ENCODE results near the gene ZDHHC18.
A peak's percentile ranks its signal among the peaks of the same experiment; 100 is the strongest.
"Not testable (repeated sequence)": the region's sequence is repeated elsewhere in the genome, so short reads cannot be mapped to it uniquely, and the experiment has no call there.

Gene ZDHHC18

DNA sequence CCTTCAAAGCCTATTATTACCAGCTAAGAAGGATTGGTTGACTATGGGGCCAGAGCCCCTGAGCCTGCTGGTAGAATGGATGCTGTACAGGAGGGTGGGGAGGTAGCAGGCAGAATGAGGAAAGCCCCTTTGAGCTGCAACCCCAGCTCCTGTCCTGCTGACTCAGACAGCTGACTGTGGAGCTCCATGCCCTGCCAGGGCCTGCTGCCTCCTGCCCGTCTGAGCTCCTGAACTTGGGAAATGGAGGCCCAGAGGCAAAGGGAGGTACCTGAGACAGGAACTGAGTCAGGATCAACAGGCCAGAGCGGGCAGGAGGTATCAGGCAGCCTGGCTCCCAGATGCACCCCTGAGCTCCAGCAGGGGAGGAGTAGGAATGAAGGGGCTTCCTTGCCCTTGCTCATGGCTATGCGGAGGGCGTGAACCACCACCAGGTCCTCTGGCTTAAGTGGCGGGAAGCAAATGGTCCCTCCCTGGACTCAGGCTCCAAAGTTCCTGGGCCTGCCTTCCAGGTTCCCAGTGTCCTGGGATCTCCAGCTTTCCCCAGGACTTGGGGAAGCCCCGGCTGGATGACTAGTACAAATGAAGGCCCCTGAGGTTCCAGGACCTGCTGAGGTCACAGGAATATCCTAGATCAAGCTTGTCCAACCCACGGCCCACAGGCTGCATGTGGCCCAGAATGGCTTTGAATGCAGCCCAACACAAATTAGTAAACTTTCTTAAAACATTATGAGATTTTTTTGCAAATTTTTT lies 32.6 kb downstream of the ZDHHC18 start:
- no peak for DNase-seq (ENCODE audit: low read depth)

DNA sequence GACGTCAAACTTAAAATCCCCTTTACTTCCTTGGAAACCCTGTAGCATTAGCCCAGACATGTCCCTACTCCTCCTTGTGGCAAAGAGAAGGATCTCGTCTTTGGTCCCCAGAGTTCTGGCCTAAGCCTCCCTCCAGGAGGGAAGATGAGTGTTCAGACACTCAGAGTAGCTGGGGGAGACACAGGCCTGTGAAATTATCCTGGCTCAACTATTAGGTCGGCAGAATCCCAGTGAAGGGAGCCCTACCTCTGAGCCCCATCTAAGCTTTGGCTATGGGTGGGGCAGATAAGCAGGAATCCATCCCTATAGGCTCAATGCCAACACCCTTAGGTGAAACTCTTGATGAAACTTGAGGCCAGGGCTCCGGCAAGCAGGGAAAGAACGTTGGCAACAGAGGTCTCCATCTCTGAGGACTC lies 34.8 kb downstream of the ZDHHC18 start:
- no peak for DNase-seq (ENCODE audit: low read depth)

DNA sequence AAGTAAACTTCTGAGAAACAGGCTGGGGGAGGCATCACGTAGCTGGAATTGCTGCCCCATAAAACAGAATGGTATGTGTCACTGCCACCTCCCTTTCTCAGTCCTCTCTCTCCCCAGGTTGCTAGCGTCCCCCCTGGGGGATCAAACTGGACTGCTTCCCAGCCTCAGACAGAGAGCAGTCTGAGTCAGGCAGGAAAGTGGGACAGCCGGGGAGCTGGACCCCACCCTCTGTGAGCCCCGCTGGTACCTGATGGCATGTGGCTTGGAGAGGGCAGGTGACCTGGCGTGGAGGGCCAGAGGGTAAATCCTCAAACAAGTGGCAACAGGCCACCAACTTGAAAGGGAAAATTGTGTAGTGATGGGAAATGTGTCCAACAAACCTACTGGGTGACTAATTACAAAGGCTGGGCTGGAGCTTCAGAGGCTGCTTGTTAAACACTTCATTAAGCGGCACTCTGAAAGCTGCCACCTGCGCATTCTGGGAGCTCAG lies 35.4 kb downstream of the ZDHHC18 start:
- DNase-seq (ENCODE audit: low read depth) = no peak

DNA sequence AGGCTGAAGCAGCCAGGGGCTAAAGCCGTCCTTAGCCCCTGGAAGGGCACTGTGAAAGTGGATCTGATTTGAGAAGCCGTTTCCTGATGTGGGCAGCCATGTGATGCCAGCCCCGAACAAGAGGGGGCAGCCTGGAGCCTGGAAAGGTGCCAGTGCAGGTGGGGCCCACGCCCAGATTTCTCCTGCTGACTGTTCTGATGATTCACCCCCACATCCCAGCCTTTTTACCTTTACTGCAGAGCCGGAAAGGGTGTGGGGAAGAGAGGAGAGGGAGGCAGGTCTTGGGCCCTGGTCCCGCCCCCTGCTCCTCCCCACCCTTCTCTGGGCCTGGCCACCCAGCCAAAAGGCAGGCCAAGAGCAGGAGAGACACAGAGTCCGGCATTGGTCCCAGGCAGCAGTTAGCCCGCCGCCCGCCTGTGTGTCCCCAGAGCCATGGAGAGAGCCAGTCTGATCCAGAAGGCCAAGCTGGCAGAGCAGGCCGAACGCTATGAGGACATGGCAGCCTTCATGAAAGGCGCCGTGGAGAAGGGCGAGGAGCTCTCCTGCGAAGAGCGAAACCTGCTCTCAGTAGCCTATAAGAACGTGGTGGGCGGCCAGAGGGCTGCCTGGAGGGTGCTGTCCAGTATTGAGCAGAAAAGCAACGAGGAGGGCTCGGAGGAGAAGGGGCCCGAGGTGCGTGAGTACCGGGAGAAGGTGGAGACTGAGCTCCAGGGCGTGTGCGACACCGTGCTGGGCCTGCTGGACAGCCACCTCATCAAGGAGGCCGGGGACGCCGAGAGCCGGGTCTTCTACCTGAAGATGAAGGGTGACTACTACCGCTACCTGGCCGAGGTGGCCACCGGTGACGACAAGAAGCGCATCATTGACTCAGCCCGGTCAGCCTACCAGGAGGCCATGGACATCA lies 36.5 kb downstream of the ZDHHC18 start, which contains the start of gene SFN:
Gene SFN, plus strand, starts transcription at position 369 of the 904 bp plus-strand sequence. Its CDS starts 64 bp downstream, at position 433.
- peak; percentile 5 for DNase-seq (ENCODE audit: low read depth)

DNA sequence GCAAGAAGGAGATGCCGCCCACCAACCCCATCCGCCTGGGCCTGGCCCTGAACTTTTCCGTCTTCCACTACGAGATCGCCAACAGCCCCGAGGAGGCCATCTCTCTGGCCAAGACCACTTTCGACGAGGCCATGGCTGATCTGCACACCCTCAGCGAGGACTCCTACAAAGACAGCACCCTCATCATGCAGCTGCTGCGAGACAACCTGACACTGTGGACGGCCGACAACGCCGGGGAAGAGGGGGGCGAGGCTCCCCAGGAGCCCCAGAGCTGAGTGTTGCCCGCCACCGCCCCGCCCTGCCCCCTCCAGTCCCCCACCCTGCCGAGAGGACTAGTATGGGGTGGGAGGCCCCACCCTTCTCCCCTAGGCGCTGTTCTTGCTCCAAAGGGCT lies 37.2 kb downstream of the ZDHHC18 start:
- no peak for DNase-seq (ENCODE audit: low read depth)

DNA sequence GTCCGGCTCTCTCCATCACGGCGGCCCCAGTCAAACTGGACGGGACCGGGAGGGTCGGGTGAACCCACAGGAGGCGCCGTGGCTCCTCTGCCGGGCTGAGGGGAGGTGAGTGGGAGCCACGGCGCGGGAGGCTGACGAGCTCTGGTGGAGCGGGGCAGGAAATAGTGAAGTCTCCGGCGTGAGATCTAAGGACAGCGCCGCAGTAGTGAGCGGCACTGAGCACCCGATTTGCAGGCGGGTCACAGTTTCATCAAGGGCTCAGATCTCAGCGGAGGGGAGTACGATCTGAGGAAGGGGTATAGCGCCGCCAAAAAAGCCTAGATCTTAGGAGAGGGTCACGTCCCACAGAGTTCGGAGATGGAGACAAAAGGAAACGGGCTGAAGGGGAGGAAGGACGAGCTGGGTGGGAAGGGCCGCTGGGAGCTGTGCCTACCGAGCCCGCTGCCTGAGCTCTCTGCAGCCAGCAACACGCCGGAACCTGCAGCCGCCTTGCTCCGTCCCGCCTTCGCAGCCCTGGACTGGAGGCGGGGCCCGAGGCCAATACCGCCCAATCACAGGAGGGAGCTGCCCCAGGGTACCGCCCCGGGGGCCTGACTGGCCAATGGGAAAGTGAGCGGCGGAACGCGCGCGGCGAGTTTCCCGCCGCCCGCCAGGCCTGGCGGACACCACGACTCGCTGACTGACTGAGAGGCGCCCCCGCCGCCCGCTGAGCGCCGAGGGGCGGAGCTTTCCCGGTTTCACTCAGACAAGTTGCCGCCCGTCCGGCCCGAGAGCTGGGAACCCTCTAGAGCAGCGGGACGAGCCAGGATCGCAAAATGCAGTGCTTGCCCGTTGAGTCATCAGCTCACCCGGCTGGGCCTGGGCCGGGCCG lies 38.4 kb downstream of the ZDHHC18 start:
- peak; percentile 91 for DNase-seq (ENCODE audit: low read depth)

DNA sequence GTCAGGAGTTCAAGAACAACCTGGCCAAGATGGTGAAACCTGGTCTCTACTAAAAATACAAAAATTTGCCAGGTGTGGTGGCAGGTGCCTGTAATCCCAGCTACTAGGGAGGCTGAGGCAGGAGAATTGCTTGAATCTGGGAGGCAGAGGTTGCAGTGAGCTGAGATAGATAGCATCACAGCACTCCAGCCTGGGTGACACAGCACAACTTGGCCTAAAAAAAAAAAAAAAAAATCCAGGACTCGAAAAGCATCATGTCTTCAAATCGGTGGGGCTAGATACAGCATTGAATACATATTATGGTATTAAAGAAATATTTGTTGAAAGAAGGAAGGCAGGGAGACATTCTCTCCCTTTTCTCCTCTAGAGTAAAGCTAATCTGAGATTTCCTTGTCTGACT lies 46.6 kb downstream of the ZDHHC18 start:
- DNase-seq (ENCODE audit: low read depth) = not testable (repeated sequence)

DNA sequence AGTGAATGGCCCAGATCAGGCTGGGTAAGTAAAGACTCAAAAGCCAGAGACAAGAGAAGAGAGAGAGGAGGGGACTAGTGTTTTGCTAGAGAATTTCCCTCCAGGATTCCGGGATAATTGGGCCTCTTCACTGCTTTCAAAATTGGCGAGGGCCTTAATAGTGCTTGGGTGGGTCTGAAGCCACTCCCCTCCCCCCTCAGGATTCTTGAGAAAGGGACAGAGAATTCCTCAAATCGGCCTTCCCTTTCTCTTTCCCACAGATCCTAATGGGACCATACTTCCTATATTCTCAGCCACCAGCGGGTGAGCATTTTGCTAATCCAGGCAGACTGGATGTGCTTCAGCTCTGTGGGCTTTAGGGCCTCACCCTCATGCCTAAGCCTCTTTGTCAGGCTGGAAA lies 48.4 kb downstream of the ZDHHC18 start:
- no peak for DNase-seq (ENCODE audit: low read depth)

DNA sequence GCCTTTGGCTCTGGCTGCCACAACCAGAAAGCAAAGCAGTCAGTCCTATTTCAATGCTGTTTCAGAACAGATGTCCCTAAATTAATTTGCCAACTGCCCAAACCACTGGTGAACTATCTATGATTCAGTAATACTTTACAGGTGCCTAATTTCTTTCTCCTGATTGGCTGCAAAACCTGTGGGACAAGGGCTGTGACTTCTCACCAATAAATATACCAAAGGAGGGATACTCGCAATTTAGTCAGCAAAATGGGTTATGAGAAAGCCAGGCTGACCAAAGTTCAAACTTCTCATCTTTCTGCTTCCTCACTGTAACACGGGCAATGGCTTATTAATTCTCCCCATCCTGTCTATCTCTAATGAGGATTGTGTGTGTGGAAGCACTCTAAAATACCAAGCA lies 50.8 kb downstream of the ZDHHC18 start:
- no peak for DNase-seq (ENCODE audit: low read depth)

DNA sequence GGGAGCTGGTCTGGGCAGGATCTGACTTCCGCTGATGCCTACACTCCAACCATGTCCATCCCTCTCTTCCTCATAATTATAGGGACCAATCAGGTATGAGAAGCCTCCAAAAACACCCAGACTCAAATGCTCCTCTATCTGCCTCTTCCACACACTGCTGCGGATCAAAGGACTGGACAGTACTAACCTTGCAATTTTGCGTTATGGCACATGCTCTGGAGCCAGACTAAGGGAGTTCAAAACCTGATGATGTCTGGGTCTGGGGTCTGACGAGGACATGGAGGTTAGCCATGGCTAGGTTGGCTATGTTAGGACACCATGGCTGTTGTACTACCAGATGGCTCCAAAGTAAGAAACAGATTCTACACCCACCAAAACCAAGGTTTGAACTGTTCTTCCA lies 53.3 kb downstream of the ZDHHC18 start:
- DNase-seq (ENCODE audit: low read depth) = no peak

DNA sequence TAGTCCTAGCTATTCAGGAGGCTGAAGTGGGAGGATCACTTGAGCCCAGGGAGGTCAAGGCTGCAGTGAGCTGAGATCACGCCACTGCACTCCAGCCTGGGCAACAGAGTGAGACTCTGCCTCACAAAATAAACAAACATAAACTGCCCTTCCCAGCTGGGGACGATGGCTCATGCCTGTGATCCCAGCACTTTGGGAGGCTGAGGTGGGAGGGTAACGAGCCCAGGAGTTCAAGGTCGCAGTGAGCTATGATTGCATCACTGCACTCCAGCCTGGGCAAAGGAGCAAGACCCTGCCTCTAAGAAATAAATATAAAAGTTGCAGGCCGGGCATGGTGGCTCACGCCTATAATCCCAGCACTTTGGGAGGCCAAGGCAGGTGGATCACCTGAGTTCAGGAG lies 55.1 kb downstream of the ZDHHC18 start:
- DNase-seq (ENCODE audit: low read depth) = not testable (repeated sequence)

DNA sequence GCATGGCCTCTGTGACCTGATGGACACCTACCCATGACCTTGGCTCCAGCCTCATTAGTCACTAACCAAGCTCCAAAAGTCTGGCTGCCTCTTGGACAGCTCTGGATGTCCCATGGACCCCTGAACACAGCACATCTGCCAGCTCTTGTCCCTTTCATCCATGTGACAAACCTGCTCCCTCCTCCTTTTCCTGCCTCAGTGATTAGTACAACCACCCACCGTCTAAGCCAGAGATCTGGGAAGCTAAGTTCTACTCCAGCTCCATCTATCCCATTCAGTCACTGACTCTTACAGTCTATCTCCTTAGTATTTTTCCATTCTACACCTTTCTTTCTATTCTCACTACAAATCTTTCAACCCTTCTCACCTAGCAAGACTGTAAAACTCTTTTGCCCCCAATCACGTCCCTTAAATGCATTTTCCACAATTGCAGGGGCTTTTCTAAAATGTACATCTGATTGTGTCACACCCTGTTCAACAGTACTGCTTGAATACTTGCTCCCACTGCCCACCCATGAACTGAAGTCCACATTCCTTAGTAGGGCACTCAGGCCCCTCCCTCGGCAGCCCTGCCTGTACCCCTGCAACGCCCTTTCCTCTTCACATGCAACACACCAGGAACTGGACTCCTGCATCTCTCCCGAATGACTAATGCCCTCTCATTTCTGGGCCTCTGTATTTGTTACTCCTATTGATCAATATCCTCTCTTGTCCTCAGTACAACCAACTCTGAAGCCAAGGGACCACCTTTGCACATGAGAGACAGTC lies 56.4 kb downstream of the ZDHHC18 start:
- DNase-seq (ENCODE audit: low read depth) = no peak

DNA sequence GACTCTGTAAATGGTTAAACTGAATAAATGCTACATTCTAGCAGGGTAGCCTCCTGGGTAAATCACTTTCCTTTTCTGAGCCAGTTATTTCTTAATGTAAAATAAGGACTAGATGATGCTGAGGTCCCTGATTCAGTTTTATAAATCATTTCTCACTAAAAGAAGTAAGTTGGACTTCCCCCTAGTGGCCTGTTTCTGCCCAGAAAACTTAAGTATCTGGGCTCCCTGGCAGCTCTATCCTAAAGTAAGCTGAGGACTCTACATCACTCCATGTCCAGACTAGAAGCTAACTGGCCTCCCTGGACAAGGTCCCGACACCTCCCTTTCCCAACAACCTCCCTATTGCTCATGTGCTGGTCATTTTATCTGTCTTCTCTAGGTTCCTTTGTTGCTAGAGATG lies 60.6 kb downstream of the ZDHHC18 start:
- DNase-seq (ENCODE audit: low read depth) = no peak

DNA sequence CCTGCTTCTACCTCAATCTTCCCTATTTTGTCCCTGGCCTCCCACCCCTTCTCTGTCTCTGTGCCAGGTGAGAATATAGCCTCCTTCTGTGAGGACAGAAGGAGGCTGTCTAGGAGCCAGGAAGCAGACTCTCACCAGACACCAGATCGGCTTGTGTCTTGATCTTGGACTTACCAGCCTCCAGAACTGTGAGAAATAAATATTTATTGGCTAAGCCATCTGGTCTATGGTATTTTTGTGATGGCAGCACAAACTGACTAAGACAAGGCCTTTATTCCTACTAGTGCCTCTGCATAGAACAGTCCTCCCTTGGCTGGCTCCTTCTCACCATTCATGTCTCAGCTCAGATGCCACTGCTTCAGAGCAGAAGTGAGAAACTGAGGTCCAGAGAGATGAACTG lies 61.7 kb downstream of the ZDHHC18 start:
- DNase-seq (ENCODE audit: low read depth) = no peak

DNA sequence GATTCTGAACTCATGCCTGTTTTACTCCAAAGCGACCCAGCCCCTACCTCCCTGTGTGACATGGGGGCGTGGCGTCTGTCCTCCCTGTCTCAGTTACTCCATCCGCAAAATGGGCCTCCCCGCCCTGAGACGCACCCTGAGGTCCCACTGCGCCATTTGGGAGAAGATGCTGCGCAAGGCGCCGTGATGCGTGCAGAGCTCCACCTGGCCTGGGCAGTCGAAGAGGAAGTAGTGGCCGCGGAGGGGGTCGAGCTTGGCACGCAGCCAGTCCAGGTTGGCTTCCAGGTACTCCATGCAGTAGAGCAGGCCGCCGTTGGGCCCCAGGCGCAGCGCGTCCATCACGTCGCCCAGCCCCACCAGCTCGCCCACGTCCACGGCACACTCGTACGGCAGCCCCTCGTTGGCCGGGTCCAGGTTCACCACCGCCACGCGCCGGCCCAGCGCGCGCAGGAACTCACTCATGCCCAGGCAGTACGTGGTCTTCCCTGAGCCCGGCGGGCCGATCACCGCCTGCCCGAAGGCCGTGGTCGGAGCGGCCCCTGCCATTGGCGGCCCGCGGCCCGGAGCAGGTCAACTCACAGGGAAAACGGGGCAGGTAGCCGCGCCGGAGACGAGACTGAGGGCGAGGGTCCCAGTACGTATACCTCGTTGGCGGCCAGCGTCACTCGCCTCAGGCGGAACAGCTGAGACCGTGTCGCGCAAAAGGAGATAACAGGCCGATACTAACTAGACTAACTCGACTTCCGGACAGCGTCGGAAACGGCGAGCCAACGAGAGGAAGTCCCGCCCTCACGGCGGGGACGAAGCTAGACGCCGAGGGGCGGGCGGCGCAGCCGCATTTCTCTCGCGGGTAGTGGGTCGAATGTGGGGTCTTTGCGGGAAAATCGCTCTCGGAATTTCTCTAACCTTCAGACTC lies 63.3 kb downstream of the ZDHHC18 start, which contains the start of gene GPN2:
Gene GPN2, minus strand, starts transcription at position 733 of the 916 bp plus-strand sequence. Its CDS starts 187 bp downstream, at position 546.
- DNase-seq (ENCODE audit: low read depth) = peak; percentile 67

DNA sequence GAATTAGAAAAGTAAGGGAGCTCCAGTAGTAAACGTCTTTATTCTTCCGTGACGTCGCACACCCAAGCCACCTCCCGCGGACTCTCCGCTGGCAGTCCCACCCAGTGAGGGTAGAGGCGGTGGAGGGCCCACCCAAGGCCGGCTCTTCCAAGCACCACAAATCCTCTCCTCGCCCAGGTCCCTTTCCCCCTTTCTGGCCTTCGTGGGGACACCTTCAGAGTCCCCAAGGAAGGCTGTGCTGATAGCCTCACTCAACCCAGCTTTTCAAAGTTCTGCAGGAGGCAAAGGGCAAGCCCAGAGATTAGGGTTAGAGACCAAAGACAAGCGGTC lies 63.9 kb downstream of the ZDHHC18 start:
- no peak for DNase-seq (ENCODE audit: low read depth)

DNA sequence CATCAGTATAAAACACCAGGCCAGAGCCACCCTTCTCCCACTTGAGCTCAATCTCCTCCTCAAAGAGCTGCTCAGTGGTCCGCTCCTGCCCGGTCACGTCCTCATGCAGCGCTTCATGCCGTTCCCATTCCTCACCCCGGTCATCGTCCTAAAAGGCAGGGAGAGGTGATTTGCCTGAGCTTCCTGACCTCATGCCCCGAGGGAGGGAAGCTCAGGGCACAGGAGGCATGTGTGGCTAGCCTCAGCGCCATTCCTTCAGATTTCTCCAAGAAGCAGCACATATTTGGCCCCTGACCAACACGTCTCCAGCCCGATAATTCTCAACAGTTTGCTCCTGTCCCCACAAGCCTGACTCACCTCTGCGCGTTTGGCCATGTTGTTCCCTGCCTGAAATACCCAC lies 67.8 kb downstream of the ZDHHC18 start:
- no peak for DNase-seq (ENCODE audit: low read depth)

DNA sequence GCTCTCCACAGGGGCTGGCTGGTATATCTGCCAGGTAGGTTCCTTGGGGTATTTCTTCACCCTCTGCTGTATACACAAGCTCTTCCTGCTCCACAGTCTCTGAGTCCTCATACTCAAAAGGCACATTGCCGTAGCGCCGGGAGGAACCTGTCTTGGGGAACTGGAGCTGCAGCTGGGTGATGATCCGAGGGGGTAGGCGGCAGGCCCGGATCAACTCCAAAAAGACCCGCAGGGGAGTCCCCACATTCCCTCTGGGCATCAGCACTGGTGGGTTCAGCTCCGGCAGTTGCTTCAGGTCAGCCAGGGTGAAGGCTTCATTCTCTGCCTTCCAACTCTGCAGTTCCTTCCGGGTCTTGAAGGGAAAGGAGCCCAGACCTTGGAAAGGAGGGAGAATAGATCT lies 70.9 kb downstream of the ZDHHC18 start:
- no peak for DNase-seq (ENCODE audit: low read depth)

DNA sequence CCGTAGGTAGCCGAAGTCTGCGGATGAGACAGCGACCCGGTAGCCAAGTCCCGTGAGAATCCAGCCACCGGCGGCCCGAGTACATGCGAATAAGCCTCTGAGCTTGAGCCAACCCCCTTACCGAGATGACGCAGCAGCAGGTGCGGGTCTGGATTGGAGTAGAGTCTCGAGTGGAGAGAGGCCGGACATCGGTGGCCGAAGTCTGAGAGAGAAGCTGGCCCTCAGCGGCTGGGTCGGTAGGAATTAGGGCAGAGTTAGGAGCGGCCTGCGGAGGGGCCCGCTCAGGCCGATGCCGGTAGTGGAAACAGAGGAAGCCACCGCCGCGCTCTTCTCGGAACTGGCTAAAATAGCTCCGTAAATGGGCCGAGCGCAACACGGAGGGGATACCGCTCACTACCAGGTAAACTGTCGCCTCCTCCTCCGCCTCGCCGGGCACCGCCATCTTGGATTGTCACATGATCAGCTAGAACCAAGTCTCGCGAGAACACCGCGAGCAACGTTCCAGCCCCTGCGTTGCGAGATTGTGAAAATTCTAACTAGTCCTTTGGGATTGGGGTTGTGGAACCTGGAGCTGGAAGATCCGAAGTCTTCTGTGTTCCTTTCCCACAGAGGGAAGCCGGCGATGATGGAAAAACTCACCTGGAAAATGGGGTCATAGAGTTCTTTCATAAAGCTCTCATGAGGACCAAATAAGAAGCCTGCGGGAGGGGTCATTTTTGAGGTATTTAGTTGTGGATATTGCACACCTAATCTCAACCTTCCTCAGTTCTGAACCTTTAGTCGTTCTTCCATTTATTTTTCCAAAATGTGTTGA lies 73.7 kb downstream of the ZDHHC18 start, which contains the start of gene GPATCH3:
Gene GPATCH3, minus strand, starts transcription at position 467 of the 814 bp plus-strand sequence. Its CDS starts 25 bp downstream, at position 442.
- peak; percentile 76 for DNase-seq (ENCODE audit: low read depth)
